GM19438 (cell line): ENCODE data around the gene SGCB.
"Not testable (repeated sequence)": the region's sequence is repeated elsewhere in the genome, so short reads cannot be mapped to it uniquely, and the experiment has no call there.

Experiments used
- ATAC-seq: cut with Tn5 transposase; IDR thresholded peaks from one replicate; pipeline ENCODE4 v1.9.1; 2021; ENCODE audit warnings: low read depth; ENCODE audit not compliant: unreplicated experiment

The SGCB gene, protein sequence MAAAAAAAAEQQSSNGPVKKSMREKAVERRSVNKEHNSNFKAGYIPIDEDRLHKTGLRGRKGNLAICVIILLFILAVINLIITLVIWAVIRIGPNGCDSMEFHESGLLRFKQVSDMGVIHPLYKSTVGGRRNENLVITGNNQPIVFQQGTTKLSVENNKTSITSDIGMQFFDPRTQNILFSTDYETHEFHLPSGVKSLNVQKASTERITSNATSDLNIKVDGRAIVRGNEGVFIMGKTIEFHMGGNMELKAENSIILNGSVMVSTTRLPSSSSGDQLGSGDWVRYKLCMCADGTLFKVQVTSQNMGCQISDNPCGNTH

DNA sequence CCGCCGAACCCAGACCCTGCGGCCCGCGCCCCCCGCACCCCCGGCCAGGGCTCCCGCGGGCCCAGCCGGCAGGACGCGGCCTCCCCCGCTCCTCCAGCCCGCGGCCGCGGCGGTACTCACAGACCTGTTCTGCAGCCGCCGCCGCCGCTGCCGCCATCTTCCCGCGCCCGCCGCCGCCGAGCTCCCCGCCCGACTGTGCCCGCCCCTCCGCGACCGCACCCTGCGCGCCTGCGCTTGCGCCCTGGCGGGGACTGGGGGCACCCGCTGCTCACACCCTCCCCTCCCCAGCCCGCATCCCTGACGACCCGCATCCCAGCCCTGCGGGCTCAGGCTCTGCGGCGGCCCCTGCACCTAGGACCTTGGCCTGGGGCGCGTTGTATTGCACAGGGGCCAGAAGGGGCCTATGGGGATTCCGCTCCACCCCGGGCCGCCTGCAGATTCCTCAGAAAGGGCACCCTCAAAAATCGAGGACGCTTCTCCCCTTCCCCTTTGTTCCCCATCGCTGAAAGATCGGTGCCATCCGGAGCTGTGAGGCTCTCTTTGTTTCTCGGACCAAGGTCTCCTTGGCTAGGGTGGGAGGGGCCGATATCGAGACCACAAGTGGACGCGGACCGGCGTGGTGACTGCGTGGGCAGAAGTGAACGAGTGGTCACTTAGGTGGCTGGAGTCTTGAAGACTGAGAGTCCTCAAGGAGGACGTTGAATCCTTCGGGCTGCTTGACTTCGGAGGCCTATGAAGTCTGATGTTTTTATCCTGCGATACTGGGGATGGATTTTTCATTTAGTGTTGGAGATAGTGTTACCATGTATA is at the start of gene SGCB:
TSS of gene SGCB (minus strand) at position 197 of the 810 bp plus-strand sequence. CDS start at position 157, 40 bp downstream.
- ATAC-seq: peak; percentile 94

- ATAC-seq: not testable (repeated sequence)
These were observed 48.3 kb upstream of the SGCB start for GRCh38 chr4:52086425-52086824.

- no peak for ATAC-seq
These were observed 43.1 kb upstream of the SGCB start for GRCh38 chr4:52081216-52081615.

GRCh38 chr4:52079659-52080058 is 41.6 kb upstream of the SGCB start:
- ATAC-seq: no peak

DNA sequence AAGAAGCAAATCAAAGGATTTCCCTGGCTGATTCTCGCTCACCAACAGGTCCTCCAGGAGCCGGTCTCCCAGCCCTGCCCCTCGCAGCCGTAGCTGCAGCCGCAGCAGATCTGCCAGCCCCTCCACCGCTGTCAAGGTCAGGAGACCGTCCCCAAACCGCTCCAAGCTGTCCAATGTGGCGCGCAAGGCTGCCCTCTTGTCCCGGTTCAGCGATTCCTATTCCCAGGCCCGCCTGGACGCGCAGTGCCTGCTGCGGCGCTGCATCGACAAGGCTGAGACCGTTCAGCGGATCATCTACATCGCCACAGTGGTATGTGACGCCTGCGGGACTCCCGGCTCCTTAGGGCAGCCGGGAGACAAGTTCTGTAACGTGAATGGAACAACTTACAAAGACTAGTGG is 38.6 kb upstream of the SGCB start:
- no peak for ATAC-seq

DNA sequence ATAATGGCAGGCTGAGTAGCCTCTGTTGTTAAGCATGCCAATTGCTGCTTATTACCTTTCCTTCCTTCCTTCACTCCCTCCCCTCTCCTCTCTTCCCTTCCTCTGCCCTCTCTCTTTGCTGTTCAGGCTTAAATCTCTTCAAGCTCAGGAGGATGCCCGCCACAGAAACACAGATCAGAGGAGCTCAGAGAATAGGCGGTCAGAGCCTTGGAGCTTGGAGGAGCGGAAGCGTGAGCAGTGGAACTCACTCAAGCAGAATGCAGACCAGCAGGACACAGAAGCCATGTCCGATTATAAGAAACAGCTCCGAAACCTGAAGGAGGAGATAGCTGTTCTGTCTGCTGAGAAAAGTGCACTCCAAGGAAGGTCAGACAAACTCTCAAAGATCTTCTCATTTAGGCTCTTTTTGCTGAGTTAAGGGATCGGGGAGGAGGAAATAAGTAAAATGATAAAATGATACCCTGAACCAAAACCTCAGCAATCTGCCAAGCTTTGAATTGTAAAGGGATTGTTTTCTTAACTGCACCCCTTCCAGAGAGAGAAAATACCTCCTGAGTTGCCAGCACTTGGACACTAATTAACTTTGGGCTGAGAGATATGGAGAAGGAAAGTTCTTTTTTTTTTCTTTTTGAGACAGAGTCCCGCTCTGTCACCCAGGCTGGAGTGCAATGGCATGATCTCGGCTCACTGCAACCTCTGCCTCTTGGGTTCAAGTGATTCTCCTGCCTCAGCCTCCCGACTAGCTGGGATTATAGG is 33.9 kb upstream of the SGCB start:
- ATAC-seq: no peak

DNA sequence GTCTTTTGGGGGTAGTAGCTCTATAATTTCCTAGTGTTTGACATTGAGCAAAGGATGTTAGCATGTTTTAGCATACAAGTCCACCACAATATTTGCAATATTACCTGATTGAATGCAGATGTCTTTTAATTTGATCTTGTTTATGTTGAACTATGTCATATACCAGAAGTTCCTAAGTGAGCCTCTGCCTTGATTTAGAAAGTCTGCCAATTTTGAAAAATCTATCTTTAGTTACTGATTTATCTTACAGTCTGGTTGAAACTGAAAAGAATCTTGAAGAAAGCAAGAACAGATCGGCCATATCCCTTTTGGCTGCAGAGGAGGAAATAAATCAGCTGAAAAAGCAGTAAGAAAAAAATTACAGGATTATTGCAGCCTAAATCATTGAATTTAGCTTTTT is 31.5 kb upstream of the SGCB start:
- ATAC-seq: no peak

GRCh38 chr4:52059372-52059771 is 21.3 kb upstream of the SGCB start:
- ATAC-seq: no peak

DNA sequence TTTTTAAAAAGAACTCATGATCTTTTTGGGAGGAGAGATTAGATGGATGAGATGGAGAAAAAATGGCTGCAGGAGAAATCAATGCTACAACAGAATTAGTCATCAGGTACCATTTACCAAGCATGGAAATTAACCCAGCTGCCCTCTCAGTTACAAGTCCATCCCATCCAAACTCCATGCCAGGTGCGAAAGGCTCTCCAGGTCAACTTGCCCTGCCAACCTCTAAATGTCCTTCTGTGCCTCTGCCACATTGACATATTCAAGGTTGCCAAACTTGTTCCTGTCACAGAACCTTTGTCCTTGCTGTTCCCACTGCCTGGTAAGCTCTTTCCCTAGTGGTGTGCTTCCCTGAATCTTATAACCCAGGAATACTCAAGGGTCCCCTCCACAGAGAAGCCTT is 20.2 kb upstream of the SGCB start:
- ATAC-seq: no peak

DNA sequence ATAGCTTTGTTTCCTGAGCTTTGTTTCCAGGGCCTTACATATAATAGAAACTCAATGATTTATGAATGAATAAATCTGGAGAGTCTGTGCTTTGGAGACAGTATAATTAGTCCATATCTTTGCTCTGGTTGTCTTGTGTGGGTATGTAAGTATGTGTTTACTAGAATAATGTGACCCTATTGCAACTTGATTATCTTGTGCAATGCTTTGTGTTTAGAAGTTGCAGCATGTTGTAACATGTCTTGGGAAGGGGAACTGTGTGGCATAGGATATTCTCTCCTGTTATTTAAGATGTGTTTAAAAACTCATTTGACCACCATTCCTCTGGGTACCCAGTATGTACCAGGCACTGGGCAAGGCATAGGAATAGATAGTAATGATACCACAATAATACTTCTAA is 19.1 kb upstream of the SGCB start:
- no peak for ATAC-seq

GRCh38 chr4:52054254-52054653 is 16.2 kb upstream of the SGCB start:
- no peak for ATAC-seq

DNA sequence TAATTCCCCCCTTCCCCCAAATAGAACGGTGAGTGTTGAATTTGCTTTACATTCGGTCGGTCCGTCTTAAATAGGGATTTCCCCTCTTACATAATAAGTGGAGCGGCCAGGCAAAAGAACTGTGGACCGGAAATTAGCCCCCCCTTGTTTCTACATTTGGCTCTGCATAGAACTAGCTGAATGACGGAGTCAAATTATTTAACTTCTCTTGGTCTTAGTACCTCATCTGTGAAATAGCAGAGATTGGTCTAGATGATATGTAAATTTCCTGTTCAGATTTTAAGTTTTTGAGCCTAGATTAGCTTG is 14.3 kb upstream of the SGCB start:
- ATAC-seq: peak; percentile 52

GRCh38 chr4:52051615-52052474 is 13.7 kb upstream of the SGCB start:
- ATAC-seq: peak; percentile 79

DNA sequence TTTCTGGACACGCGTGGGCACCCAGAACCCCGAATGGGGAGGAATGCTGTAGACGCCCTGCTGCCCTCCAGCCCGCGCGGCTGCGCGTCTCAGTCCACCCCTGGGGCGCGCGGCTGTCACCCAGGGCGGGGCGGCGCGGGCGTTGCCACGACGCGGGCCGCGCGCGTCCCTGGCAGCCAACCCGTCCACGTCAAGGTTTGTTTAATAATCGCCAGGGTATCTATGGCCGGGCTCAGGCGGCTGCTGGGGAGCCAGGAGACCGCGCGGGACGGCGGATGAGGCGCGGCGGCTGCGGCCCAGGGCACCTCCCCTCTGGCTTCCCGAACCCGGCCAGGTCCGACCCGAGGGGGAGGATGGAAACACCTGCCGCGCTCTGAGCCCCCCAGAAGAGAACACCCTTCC is 13.1 kb upstream of the SGCB start, which contains the start of gene SPATA18:
TSS of gene SPATA18 (plus strand) at position 92 of the 402 bp plus-strand sequence. CDS start 401 bp downstream, outside the sequence.
- ATAC-seq: peak; percentile 41

GRCh38 chr4:52049266-52049665 is 11.2 kb upstream of the SGCB start:
- no peak for ATAC-seq

DNA sequence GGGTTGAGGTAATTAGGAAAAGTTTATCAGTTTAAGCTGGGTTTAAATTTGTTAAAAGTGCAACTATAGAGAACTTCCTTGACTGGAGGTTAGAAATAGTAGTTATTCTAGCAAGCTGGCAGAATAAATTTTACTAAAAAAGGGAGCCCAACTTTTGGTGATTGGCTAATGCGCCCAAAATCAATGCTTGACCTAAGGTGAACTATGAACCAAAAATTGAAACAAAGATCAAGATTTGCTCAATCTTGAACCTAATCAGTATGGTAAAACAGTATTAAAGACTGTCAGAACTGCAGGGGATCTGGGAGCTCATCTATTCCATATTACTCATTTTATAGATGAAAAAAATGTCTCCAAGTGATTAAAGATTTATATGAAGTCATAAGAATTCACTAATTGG is 6.9 kb upstream of the SGCB start:
- no peak for ATAC-seq

DNA sequence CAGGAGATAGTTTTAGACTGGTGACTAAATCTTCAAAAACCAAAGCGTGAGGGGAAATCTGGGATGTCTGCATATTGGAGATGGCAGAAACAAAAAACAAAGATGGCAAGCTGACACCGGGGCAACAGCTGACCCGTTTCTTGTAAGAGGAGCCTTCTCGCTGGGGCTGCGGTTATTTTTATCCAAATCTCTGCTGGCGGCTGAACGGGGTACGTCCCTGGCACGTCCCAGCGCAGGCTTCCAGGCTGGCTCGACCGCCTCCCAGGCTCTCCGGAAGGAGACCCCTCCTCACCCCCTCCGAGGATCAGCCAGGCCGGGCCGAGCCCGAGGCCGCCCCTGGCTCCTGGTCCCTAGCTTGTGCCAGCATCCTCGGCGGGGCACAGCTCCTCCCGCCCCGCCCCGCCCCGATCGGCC is 403 bp downstream of the SGCB start:
- ATAC-seq: peak; percentile 61

DNA sequence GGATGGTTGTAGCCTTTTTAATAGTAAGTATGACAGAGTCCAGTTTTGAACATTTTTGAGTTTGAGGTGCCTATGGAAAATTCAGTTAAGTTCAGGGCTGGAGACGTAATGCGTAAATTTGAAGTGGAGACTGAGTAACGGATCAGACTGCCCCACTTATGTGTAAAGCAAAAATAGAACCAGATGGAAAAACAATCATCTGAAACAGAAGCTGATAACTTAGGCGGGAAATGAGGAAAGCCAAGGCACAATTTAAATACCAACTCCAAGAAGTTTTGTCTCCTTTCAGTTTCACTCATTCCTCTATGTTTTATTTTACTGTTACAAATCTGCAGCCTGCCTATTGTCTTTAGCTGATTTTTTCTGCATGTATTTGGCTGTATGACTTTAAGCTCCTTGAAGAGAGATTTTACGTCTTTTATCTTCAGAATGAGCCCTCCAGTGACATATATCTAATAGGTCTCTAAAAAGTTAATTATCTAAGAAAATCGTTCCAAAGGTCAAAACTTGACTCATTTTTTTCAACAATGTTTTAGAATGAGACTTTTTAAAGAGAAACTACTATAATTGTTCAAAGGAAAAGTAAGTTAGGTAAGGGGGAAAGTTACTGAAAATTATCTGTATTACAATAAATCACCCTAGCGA is 1.1 kb downstream of the SGCB start:
- no peak for ATAC-seq

GRCh38 chr4:52035190-52035589 is 2.9 kb downstream of the SGCB start:
- no peak for ATAC-seq

DNA sequence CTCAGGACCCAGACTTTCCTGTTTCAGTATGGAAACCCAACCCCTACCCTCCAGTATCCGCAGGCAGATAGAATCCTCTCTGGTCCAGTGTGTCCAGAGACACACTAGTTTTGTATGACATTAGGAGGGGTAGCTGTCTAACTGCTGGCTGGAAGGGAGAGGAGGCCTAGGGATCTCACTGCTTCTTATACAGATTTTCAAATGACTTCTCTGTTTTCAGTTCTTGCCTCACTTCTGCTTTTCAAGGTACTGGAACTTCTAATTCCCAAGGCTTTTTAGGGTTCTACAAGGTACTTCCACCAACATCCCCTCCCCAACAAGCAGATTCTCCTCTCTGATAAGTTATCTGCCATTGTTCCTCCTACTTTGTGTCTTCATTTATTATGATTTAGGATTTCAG is 6.1 kb downstream of the SGCB start:
- no peak for ATAC-seq
